Transverse colon (tissue), 4 donors: ENCODE data around the gene CTSC. TPM values are rescaled to one million over a fixed set of nuclear protein-coding genes. Genes with fewer than 3 reads are reported as not detected.

Experiments used
- DNase-seq: peaks from one replicate; pipeline ENCODE4 v3.0.0-alpha.2; 2019
- H3K27ac ChIP-seq, 4 donors: fragments of 200-600 bp; sonication (generic); 2 replicates each; pipeline ENCODE4 v1.5.1; 2016 to 2018; ENCODE audit warnings: inconsistent platforms in 4 of 4
- H3K27me3 ChIP-seq: fragments of 200-600 bp; sonication (generic); 2 replicates; pipeline ENCODE4 v1.5.1; 2017; ENCODE audit warnings: inconsistent platforms
- H3K36me3 ChIP-seq, 4 donors: fragments of 200-600 bp; sonication (generic); 2 replicates each; pipeline ENCODE4 v1.5.1; 2017 to 2019; ENCODE audit warnings: inconsistent platforms in 4 of 4
- H3K4me1 ChIP-seq, 4 donors: fragments of 200-600 bp; sonication (generic); 2 replicates each; pipeline ENCODE4 v1.5.1; 2017 to 2020; ENCODE audit warnings: inconsistent platforms in 4 of 4
- H3K4me3 ChIP-seq, 4 donors: fragments of 200-600 bp; sonication (generic); 1 replicate in 1 of 4; 2 replicates in 3 of 4; pipeline versions ENCODE4 v1.5.1 to v1.6.1; 2017 to 2019; ENCODE audit warnings: inconsistent platforms in 4 of 4
- H3K9me3 ChIP-seq, 2 donors: fragments of 200-600 bp; sonication (generic); 2 replicates each; pipeline ENCODE4 v1.5.1; 2017 to 2019; ENCODE audit warnings: inconsistent platforms in 2 of 2
- CTCF ChIP-seq, 5 experiments: fragments of 200-600 bp in 3 of 5; fragments of 450-650 bp in 2 of 5; sonication (generic) in 3 of 5; IDR thresholded peaks; 1 replicate in 2 of 5; 2 replicates in 3 of 5; pipeline ENCODE4 v1.5.1; 2016 to 2017; ENCODE audit warnings: antibody characterized with exemption in 5 of 5, inconsistent platforms in 3 of 5, mild to moderate bottlenecking in 2 of 5, moderate library complexity in 1 of 5
- EP300 ChIP-seq: sonication (generic); formaldehyde crosslinking; IDR thresholded peaks from one replicate; pipeline ENCODE4 v1.6.1; 2017; ENCODE audit warnings: antibody characterized with exemption, low read depth
- POLR2A ChIP-seq: fragments of 450-650 bp; IDR thresholded peaks from one replicate; pipeline ENCODE4 v1.6.1; 2016; ENCODE audit warnings: antibody characterized with exemption, mild to moderate bottlenecking, moderate library complexity
- POLR2AphosphoS5 ChIP-seq, 3 donors: sonication (generic); formaldehyde crosslinking; IDR thresholded peaks; one replicate each; pipeline ENCODE4 v1.6.1; 2016; ENCODE audit warnings: antibody characterized with exemption in 3 of 3
- WGBS, 2 donors: methylation state at CpG; one replicate each; pipeline ENCODE4 v1.1.5; 2018; ENCODE audit warnings: low coverage in 1 of 2; 5-methylcytosine and 5-hydroxymethylcytosine counted together
- in situ Hi-C, 4 donors: fragments of 200-750 bp; cut with MboI; loops; one replicate each; pipeline versions ENCODE4 v1.15.0 to v1.15.1; 2017; ENCODE audit warnings: low sequenced_read_pairs in 3 of 4, low pct_ligation_motif_present in 1 of 4, low pct_unique_long_range_greater_than_20kb in 1 of 4
- intact Hi-C: fragments of 100-400 bp; cut with DNase I; formaldehyde crosslinking; loops from one replicate; pipeline ENCODE4 v1.15.1; 2023; ENCODE audit warnings: low total_unique reads
- total RNA-seq, 4 donors: library from RNA; depleted of rRNA; stranded (reverse); fragments of >200 nt; gene quantifications; one replicate each; pipeline ENCODE4 v1.1.0, GENCODE V29; 2016

The CTSC gene
- total RNA-seq, 4 donors from 2014 or later: 49.0 to 141 (median 75.2) TPM

DNA sequence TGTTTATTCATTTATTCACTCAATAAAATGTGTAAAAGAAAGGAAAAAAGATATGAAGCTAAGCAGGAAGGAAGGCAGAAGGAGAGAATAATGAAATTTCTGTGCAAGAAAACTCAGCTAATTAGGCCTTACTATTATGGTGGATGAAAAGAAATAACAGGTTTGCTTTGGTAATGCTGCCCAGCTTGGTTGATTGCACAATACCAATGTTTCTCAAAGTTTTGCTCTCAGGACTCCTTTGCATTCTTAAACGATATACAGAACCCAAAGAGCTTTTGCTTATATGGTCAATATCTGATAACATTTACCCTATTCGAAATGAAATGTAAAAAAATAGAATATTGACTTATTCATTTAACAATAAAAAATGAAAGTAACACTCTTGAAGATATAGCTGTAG, 7.3 kb upstream of the CTSC start:
- 82 to 89% methylated on average over 2 of the region's 2 CpGs for WGBS, 2 donors
- intact Hi-C loops: no loop called here
- Histone ChIP-seq H3K4me3 (no peak overlapping the region), H3K27ac (no peak overlapping the region), H3K4me1 (no peaks in the 10 kb centered on the region), H3K9me3 (no peaks in the 10 kb centered on the region), H3K36me3 (no peaks in the 10 kb centered on the region), H3K27me3 (no peaks in the 10 kb centered on the region)
- no peak for DNase-seq
- in situ Hi-C loops: no loop called here
- TF ChIP-seq CTCF (IDR thresholded peaks at IDR 0.05): no peak
- TF ChIP-seq POLR2AphosphoS5 (IDR thresholded peaks at IDR 0.05): no peak
- no peak for TF ChIP-seq POLR2A
- no peak for TF ChIP-seq EP300

DNA sequence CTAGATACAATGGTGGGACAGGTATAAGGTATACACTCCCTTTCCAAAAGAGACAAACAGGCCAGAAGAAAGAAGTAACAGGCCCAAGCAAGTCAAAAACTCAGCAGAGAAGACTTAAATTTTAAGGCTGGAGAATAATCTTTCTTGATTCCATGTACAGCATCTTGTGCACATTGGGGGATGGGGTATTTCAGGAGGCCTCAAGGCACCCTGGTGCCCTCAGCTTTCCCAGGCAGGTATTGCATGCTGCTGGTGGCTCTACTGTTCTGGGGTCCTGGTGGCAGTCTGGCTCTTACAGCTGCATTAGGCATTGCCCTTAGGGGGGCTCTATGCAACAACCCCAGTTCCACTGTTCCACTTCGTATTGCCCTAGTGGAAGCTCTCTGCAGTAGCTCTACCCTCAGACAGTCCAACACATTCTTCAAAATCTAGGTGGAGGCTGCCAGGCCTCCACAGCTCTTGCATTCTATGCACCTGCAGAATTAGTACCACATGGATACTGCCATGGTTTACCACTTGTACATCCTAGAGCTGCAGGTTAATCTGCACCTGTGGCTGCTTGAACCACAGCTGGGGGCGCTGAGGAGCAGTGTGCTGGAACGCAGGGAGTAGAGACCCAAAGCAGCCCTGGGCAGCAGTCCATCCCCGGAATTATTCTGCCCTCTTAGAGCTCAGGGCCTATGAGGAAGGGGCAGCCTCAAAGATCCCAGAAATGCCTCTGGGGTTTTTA, 4.2 kb upstream of the CTSC start:
- 88 to 100% methylated on average over 1 to 4 of the region's 4 CpGs for WGBS, 2 donors
- TF ChIP-seq POLR2AphosphoS5 (IDR thresholded peaks at IDR 0.05) (no peak), POLR2A (no peak), EP300 (no peak), CTCF (IDR thresholded peaks at IDR 0.05) (no peak)
- intact Hi-C loops (no loop called here), in situ Hi-C loops (no loop called here)
- H3K36me3 ChIP-seq: no peaks in the 10 kb centered on the region
- H3K9me3 ChIP-seq: no peaks in the 10 kb centered on the region
- no peak overlapping the region for H3K4me3 ChIP-seq
- H3K4me1 ChIP-seq: peaks cover 0 to 8% (median 7%) of the 10 kb centered on the region in 4 donors
- H3K27ac ChIP-seq: no peak overlapping the region
- H3K27me3 ChIP-seq: no peaks in the 10 kb centered on the region
- DNase-seq: no peak

DNA sequence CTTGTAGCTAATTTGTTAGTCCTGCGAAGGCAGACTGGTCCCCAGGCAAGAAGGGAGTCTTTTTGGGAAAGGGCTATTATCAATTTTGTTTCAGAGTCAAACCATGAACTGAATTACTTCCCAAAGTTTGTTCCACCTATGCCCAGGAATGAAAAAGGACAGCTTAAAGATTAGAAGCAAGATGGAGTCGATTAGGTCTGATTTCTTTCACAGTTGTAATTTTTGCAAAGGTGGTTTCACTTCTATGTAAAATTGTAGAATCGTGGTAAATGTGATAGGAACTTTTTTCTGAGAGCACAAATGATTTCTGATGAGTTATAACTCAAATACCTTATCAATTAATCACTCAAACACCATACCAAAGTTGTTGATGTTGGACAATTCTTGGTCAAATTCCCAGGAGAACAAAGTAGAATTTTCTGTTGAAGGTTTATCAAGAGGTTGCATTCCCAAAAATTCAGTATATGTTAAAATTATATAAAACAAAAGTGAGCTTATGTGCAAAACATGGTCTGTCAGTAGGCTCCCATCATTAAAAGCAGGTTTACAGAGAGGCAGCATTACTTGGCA, 2.9 kb upstream of the CTSC start:
- in situ Hi-C loops (no loop called here), intact Hi-C loops (no loop called here)
- no peak for DNase-seq
- TF ChIP-seq POLR2AphosphoS5 (IDR thresholded peaks at IDR 0.05): no peak
- no peak for TF ChIP-seq POLR2A
- TF ChIP-seq CTCF (IDR thresholded peaks at IDR 0.05): no peak
- TF ChIP-seq EP300: no peak
- Histone ChIP-seq H3K4me1 (peaks cover 0 to 17% (median 8%) of the 10 kb centered on the region in 4 donors), H3K27me3 (no peaks in the 10 kb centered on the region), H3K36me3 (no peaks in the 10 kb centered on the region), H3K4me3 (no peak overlapping the region), H3K9me3 (no peaks in the 10 kb centered on the region), H3K27ac (no peak overlapping the region)
- 73 to 87% methylated on average over 3 of the region's 3 CpGs for WGBS, 2 donors

DNA sequence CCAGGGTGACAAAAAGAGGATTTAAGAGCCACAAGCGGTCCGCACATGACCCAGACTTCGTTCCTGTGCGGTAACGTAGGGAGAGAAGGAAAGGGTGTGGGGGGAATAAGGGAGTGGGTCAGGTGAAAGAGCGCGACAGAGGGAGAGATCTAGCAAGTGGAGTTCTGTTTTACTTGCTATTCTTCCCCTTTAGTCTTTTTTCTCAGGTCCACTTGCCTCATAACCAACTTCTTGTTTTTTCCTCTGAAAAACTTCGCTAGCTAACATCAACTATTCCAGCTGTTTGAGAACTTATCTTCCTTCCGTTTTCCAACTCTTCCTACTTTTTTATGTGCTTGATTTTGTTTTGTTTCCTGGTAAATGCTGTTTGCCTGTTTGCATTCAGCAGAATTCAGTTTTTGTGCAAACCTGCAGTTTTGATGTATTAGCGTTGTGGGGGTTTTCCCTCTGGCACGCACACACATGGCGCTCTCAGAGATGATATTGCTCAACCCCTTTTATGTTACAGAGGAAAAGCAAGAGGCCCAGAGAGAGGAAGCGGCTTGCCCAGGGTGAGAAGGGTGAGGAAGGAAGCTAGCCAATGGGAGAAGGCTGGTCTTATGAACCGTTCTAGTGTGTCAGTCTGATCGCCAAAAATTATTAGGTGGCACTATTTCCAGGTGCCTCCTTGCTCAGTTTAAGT, 592 bp upstream of the CTSC start:
- Histone ChIP-seq H3K36me3 (peaks cover 0 to 10% (median 0%) of the 10 kb centered on the region in 4 donors), H3K27me3 (no peaks in the 10 kb centered on the region), H3K27ac (peak overlapping the region; percentile 86 to 94 (median 92)), H3K9me3 (no peaks in the 10 kb centered on the region), H3K4me3 (peak overlapping the region; percentile 34 to 88 (median 82)), H3K4me1 (peaks cover 0 to 36% (median 8%) of the 10 kb centered on the region in 4 donors)
- peak; percentile 60 for DNase-seq
- WGBS, 2 donors: 3 to 15% methylated on average over 14 to 15 of the region's 15 CpGs
- no peak for TF ChIP-seq POLR2A
- TF ChIP-seq POLR2AphosphoS5 (IDR thresholded peaks at IDR 0.05): peak in 1 of 3 donors; percentile 16
- TF ChIP-seq CTCF (IDR thresholded peaks at IDR 0.05): no peak
- intact Hi-C loops (no loop called here), in situ Hi-C loops (no loop called here)
